Body of pancreas (tissue), 4 donors: ENCODE results near the gene TCF12. TPM values are rescaled to one million over a fixed set of nuclear protein-coding genes. Genes with fewer than 3 reads are reported as not detected.
A peak's percentile ranks its signal among the peaks of the same experiment; 100 is the strongest.

Source experiments
- ATAC-seq: fragments of 150-250 bp; one replicate; pipeline ENCODE4 v1.9.1; 2016
- DNase-seq, 4 donors: peaks; one replicate each; pipeline ENCODE4 v3.0.0-alpha.2; 2019
- H3K27ac ChIP-seq, 4 donors: fragments of 200-600 bp; sonication (generic); 1 replicate in 3 of 4; 2 replicates in 1 of 4; pipeline versions ENCODE4 v1.5.1 to v1.6.1; 2016 to 2019; ENCODE audit warnings: mild to moderate bottlenecking in 1 of 4, mixed read lengths in 1 of 4, moderate library complexity in 1 of 4
- H3K27me3 ChIP-seq, 2 donors: fragments of 200-600 bp; sonication (generic); one replicate each; pipeline ENCODE4 v1.6.0; 2016; ENCODE audit warnings: mild to moderate bottlenecking in 1 of 2
- H3K36me3 ChIP-seq, 2 donors: fragments of 200-600 bp; sonication (generic); replicated peaks in 1 of 2; 2 replicates each; pipeline ENCODE4 v1.5.1; 2016; ENCODE audit warnings: low read depth in 2 of 2; ENCODE audit not compliant: insufficient read depth in 1 of 2
- H3K4me1 ChIP-seq: fragments of 200-600 bp; sonication (generic); one replicate; pipeline ENCODE4 v1.6.0; 2016
- H3K4me3 ChIP-seq, 2 donors: fragments of 200-600 bp; sonication (generic); 1 replicate in 1 of 2; 2 replicates in 1 of 2; pipeline ENCODE4 v1.5.1; 2016 to 2019
- H3K9me3 ChIP-seq, 3 donors: fragments of 200-600 bp; sonication (generic); 1 replicate in 2 of 3; 2 replicates in 1 of 3; pipeline ENCODE4 v1.5.1; 2016
- POLR2A ChIP-seq, 3 donors: fragments of 450-650 bp; IDR thresholded peaks; one replicate each; pipeline ENCODE4 v1.6.1; 2016; ENCODE audit warnings: antibody characterized with exemption in 3 of 3, mild to moderate bottlenecking in 2 of 3
- WGBS, 2 donors: methylation state at CpG; one replicate each; pipeline ENCODE4 v1.1.5; 2017; 5-methylcytosine and 5-hydroxymethylcytosine counted together
- intact Hi-C: fragments of 100-400 bp; cut with DNase I; formaldehyde crosslinking; loops from one replicate; pipeline ENCODE4 v1.15.1; 2023
- total RNA-seq, 2 donors: library from RNA; depleted of rRNA; stranded (reverse); fragments of >200 nt; gene quantifications; one replicate each; pipeline ENCODE4 v1.1.0, GENCODE V29; 2016
- TF ChIP-seq, protein P1 (sequence below), 7 experiments: fragments of 450-650 bp in 4 of 7; fragments of 200-600 bp in 3 of 7; sonication (generic) in 3 of 7; IDR thresholded peaks; one replicate each; pipeline ENCODE4 v1.5.1; 2016 to 2019; ENCODE audit warnings: antibody characterized with exemption in 7 of 7

The TCF12 gene
- total RNA-seq, 2 donors from 2014 or later, result 27.2 to 49.4 TPM

DNA sequence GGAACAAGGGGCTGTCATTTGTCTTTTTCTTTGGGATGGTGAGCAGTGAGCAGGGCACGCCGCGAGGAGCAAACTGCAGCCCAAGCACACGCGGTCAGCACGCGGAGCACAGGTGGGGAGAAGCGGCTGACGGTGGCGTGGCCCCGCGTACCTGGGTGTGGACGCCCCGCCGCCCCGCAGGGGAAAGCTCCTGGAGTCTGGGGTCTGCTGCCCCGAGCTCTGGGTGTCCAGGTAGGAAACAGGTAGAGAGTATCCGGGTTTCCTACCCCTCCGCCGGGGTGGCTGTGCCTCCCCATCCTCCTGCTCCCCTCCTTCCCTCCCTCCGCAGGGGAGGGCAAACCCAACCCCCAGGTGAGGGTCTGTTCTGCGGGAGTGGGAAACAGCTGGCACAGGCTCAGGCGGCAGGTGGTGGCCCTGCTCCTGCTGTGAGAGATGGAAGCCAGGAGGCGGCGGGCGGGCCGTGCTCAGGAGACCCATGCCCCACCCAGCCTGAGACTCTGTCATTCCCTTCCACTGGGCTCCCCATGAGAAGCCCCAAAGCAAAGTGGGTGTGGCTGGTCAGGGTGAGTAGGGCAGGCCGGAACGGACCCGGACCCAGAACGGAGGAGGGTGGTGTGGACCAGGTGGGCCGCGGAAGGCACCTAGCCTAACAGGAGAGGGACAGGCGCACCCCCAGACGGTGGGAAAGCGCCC is 400.9 kb downstream of the TCF12 start:
- Histone ChIP-seq H3K9me3 (no peaks in the 10 kb centered on the region), H3K36me3 (no peaks in the 10 kb centered on the region), H3K27me3 (no peaks in the 10 kb centered on the region), H3K4me1 (no peaks in the 10 kb centered on the region), H3K27ac (no peak overlapping the region), H3K4me3 (no peak overlapping the region)
- WGBS, 2 donors, result 92 to 93% methylated on average over 27 to 32 of the region's 36 CpGs
- TF ChIP-seq, protein P1, sequence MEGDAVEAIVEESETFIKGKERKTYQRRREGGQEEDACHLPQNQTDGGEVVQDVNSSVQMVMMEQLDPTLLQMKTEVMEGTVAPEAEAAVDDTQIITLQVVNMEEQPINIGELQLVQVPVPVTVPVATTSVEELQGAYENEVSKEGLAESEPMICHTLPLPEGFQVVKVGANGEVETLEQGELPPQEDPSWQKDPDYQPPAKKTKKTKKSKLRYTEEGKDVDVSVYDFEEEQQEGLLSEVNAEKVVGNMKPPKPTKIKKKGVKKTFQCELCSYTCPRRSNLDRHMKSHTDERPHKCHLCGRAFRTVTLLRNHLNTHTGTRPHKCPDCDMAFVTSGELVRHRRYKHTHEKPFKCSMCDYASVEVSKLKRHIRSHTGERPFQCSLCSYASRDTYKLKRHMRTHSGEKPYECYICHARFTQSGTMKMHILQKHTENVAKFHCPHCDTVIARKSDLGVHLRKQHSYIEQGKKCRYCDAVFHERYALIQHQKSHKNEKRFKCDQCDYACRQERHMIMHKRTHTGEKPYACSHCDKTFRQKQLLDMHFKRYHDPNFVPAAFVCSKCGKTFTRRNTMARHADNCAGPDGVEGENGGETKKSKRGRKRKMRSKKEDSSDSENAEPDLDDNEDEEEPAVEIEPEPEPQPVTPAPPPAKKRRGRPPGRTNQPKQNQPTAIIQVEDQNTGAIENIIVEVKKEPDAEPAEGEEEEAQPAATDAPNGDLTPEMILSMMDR (IDR thresholded peaks at IDR 0.05), result no peak
- no peak for TF ChIP-seq POLR2A (IDR thresholded peaks at IDR 0.05)
- intact Hi-C loops, result loop anchor here (10.0 kb wide), 1 partner anchor 175 kb away; no protein-coding TSS in a partner anchor
- DNase-seq (no peak), ATAC-seq (no peak)

DNA sequence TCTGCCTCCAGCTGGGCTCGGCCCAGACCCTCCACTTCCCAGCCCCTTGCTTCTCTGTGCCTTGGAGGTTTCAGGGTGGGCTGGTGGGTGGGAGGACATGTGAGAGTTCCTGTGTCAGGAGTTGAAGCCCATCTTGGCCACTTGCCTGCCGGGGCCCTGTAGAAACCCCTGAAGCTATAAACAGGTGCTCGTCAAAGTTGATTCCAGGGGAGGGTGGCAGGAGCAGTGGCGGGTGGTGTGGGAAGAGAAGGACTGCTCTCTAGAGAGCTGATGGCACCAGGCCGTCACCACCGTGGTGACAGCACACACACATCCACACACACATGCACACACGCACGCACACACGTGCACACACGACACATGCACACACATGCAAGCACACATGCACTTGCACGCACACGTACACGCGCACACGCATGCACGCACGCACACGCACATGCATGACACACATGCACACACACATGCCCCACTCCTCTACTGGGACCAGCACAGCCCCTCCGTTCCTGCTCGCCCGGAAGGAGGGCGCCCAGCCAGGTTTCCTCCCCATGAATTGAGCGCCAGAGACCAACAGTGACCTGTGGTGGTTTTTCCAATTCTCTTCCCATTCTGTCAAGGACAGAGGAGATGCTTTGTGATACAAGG is 401.6 kb downstream of the TCF12 start:
- ATAC-seq, result no peak
- DNase-seq, result no peak
- no peaks in the 10 kb centered on the region for H3K4me1 ChIP-seq
- no peaks in the 10 kb centered on the region for H3K36me3 ChIP-seq
- H3K27ac ChIP-seq, result peak overlapping the region in 1 of 4 donors; percentile 43
- TF ChIP-seq, protein P1 (IDR thresholded peaks at IDR 0.05), result no peak
- no peak for TF ChIP-seq POLR2A (IDR thresholded peaks at IDR 0.05)
- 92 to 93% methylated on average over 22 to 23 of the region's 23 CpGs for WGBS, 2 donors
- no peak overlapping the region for H3K4me3 ChIP-seq
- no peaks in the 10 kb centered on the region for H3K9me3 ChIP-seq
- no peaks in the 10 kb centered on the region for H3K27me3 ChIP-seq
- intact Hi-C loops, result loop anchor here (10.0 kb wide), 1 partner anchor 175 kb away; no protein-coding TSS in a partner anchor

DNA sequence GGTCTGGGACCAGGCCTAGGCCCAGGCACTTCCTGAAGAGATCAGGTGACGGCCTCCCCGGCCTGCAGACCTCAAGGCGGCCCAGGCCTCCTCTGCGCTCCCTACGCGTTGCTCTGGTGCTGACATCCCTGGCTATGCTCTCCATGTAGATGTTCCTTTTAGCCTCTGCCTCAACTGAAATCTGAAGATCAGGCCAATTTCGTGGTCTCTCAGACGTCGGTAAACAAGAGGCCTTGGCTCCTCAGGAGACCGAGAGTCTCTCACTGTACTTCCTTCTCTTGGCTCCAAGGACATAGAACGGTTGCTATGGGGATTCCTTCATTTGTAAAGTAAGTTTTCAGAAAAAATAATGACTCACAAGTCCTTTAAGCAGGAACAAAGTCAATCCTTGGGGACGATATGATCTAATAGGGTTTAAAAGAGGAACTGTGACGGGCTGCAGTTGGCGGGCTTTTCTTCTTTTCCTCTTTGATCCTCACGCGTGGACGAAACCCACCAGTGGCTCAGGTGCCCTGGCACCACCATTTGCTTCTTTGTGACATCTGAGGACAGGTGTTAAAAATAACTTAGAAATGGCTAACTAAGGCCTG is 402.3 kb downstream of the TCF12 start:
- Histone ChIP-seq H3K4me3 (no peak overlapping the region), H3K27ac (peak overlapping the region in 1 of 4 donors; percentile 43), H3K4me1 (no peaks in the 10 kb centered on the region), H3K36me3 (no peaks in the 10 kb centered on the region), H3K9me3 (no peaks in the 10 kb centered on the region), H3K27me3 (no peaks in the 10 kb centered on the region)
- intact Hi-C loops, result no loop called here
- TF ChIP-seq, protein P1 (IDR thresholded peaks at IDR 0.05), result no peak
- TF ChIP-seq POLR2A (IDR thresholded peaks at IDR 0.05), result no peak
- DNase-seq (peak in 1 of 4 donors; percentile 38), ATAC-seq (peak; percentile 39)
- WGBS, 2 donors, result 62 to 80% methylated on average over 17 of the region's 17 CpGs

DNA sequence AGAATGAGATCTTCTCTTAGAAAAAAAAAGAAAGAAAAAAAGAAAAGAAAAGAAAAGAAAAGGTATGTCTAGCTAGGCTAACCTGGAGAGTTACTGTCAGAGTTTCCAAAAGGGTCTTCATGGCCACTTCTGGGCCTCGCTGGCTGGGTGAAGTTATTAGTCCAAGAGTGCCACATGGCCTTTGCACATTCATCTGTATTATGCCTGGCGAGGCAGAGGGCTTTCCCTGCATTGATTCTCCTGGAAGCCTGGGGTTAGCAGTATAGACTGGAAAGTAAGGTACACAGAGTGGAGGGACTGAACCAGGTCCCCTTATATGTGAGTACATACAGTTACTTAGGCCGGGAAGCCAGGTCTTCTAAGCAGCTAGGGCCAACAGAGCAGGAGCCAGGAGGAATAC is 403.0 kb downstream of the TCF12 start:
- no peak for TF ChIP-seq POLR2A (IDR thresholded peaks at IDR 0.05)
- TF ChIP-seq, protein P1 (IDR thresholded peaks at IDR 0.05), result no peak
- Histone ChIP-seq H3K27me3 (no peaks in the 10 kb centered on the region), H3K27ac (no peak overlapping the region), H3K4me3 (no peak overlapping the region), H3K9me3 (no peaks in the 10 kb centered on the region), H3K4me1 (no peaks in the 10 kb centered on the region), H3K36me3 (no peaks in the 10 kb centered on the region)
- DNase-seq (no peak), ATAC-seq (no peak)
- 80 to 98% methylated on average over 3 of the region's 3 CpGs for WGBS, 2 donors
- intact Hi-C loops, result no loop called here
